ENCODE data around the gene HLA-DMA.
"Not testable (repeated sequence)": the region's sequence is repeated elsewhere in the genome, so short reads cannot be mapped to it uniquely, and the experiment has no call there.

The HLA-DMA gene

DNA sequence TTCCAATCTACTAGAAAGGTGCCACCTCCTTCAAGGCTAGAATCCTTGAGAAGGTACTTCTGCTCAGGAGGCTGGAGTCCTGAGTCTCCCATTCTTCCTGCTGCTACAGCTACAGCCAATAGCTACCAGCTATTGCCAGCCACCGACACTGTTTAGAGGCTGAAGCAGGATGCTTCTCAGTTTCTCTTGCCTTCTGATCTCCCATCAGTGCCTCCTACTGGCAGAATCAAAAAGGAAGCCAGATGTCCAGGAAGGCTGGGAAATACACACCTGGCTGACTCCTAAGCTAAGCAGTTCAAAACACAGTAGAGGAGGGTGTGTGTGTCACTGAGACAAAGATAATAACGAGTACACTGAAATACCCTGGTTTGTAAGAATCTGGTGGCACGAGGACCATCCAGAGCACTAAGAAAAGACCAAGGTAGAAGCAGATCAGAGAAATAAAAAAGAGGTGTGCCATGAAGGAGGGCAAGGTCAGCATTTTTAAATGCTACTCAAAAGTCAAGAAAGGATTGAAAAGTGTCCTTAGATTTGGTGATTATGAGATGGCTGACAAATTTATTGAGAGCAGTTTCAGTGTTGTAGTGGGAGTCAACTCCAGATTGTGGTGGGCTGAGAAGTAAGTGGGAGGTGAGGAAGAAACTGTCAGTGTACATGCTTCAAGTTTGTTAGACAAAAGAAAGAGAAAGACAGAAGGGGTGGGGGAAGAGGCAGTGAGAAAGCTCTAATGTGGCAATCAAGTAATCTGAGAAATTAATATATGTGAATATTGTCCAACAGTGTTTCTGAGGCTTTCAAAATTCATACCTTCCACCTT, 2.3 kb upstream of the HLA-DMA start:
- H3K4me3 Mint-ChIP-seq = no peak overlapping the region
- H3K9me3 Mint-ChIP-seq = no peaks in the 10 kb centered on the region
- H3K36me3 Mint-ChIP-seq (ENCODE audit: insufficient read depth) = no peaks in the 10 kb centered on the region
- H3K27me3 Mint-ChIP-seq = no peaks in the 10 kb centered on the region
- ATAC-seq (replicated peaks) (peak; percentile 14), DNase-seq (peak in 1 of 3 experiments; percentile 25)
- H3K27ac Mint-ChIP-seq = peak overlapping the region in 1 of 2 donors; percentile 15
- peaks cover 28 to 44% of the 10 kb centered on the region in 2 donors for H3K4me1 Mint-ChIP-seq (ENCODE audit: low read depth in 2 of 2)

DNA sequence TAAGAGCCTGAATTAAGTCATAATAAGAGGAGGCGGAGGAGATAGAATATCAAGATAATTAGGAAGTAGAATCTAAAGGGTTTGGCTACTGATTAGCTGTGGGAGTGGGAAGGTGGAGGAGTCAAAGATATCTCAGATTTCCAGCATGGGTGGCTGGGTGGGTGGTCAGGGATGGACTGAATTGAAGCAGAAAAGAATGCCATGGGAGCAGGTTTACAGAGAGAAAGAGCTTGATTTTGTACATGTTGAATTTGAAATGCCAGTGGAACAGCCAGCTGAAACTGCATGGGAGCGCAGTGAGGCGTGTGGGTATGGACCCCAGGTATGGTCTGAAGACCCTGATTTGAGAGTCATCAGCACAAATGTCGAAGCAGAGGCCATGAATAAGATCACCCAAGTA, 1.4 kb upstream of the HLA-DMA start:
- Mint-ChIP-seq H3K36me3 (ENCODE audit: insufficient read depth) (no peaks in the 10 kb centered on the region), H3K4me1 (ENCODE audit: low read depth in 2 of 2) (peaks cover 25 to 51% of the 10 kb centered on the region in 2 donors), H3K9me3 (no peaks in the 10 kb centered on the region), H3K4me3 (no peak overlapping the region), H3K27me3 (no peaks in the 10 kb centered on the region), H3K27ac (no peak overlapping the region)
- DNase-seq (no peak), ATAC-seq (replicated peaks) (no peak)

DNA sequence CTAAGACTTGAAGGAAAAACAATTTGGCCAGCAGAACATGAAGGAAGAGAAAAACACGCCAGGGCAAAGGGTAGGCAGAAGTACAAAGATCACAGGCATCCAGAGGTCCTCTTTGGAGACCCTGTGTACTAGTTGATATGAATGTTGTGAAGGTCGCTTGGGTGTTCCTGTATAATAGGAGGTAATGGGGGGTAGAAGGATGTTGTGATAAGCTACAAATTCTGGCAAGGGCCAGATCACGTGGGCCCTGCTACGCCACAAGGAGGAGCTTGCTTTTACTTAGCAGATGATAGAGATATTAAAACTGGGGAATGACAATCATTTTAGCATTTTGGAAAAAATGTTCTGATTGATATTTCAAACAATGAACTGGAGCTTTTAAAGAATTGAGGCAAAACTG, 878 bp upstream of the HLA-DMA start:
- no peaks in the 10 kb centered on the region for H3K27me3 Mint-ChIP-seq
- ATAC-seq (replicated peaks) (no peak), DNase-seq (no peak)
- peaks cover 30 to 55% of the 10 kb centered on the region in 2 donors for H3K4me1 Mint-ChIP-seq (ENCODE audit: low read depth in 2 of 2)
- H3K27ac Mint-ChIP-seq = peak overlapping the region in 1 of 2 donors; percentile 94
- H3K4me3 Mint-ChIP-seq = no peak overlapping the region
- no peaks in the 10 kb centered on the region for H3K9me3 Mint-ChIP-seq
- no peaks in the 10 kb centered on the region for H3K36me3 Mint-ChIP-seq (ENCODE audit: insufficient read depth)

DNA sequence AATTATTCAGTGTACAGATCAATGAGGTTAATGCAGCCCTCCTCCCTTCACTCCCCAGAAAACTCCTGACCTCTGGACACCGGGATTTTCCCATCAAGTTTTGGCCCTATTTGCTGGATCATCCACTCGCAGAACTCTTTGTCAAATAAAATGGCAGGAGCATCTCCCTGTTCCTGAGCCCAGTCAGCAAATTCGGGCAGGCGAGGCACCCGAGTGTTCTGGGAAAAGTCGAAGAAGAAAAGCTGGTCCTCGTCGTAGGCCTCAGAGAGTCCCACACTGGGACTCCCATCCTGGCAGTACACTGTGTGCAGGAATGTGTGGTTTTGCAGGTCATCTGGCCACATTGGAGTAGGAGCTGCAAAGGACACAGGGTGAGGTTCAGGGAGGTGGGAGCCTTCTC, 2.4 kb downstream of the HLA-DMA start:
- Mint-ChIP-seq H3K36me3 (ENCODE audit: insufficient read depth) (peaks cover 3% of the 10 kb centered on the region), H3K27ac (peak overlapping the region in 1 of 2 donors; percentile 58)
- ATAC-seq (replicated peaks) = no peak

DNA sequence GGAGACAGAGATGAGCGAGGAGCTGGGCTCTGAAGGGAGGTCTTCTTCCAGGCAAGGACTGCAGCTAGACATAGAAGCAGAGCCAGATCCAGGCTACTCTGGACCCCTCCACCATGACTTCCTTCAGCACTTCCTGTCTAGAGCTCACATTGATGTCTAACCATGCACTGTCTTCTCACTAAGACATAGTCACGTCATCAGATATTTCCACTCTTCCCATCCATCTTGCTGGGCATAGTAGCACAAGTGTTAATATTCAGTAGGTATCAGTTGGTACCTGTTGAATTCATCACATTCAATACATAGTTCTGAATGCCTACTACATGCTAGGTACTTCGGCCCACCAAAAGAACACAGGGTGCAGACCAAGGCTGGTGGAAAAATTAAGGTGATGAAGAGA, 2.9 kb downstream of the HLA-DMA start:
- H3K27ac Mint-ChIP-seq = peak overlapping the region; percentile 58 to 76
- no peaks in the 10 kb centered on the region for H3K9me3 Mint-ChIP-seq
- ATAC-seq (replicated peaks) (no peak), DNase-seq (no peak)
- H3K27me3 Mint-ChIP-seq = no peaks in the 10 kb centered on the region
- peaks cover 36 to 58% of the 10 kb centered on the region in 2 donors for H3K4me1 Mint-ChIP-seq (ENCODE audit: low read depth in 2 of 2)
- H3K4me3 Mint-ChIP-seq = no peak overlapping the region
- peaks cover 3% of the 10 kb centered on the region for H3K36me3 Mint-ChIP-seq (ENCODE audit: insufficient read depth)

More for the DNA sequence above, 2.4 kb downstream of the HLA-DMA start:
- DNase-seq = no peak
- Mint-ChIP-seq H3K27me3 (no peaks in the 10 kb centered on the region), H3K4me1 (ENCODE audit: low read depth in 2 of 2) (peaks cover 34 to 58% of the 10 kb centered on the region in 2 donors), H3K4me3 (peak overlapping the region; percentile 16 to 41), H3K9me3 (no peaks in the 10 kb centered on the region)

DNA sequence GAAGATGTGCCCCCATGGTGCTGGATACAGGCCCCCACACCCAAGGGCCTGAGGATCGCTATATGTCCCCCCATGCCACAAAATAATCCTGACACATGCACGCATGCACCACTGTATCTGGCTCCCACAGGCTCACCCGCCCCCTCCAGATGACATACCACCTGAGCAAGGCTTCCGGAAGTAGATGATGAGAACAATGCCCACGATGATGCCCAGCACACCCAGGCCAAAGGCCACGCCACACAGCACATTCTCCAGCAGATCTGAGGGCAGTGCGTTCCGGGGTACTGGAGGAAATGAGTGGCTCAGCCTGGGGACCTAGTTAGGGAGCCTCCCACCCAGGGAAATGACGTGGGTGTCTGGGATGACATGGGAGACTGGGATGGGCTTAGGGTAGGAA, 3.8 kb downstream of the HLA-DMA start:
- DNase-seq = no peak
- H3K9me3 Mint-ChIP-seq = no peaks in the 10 kb centered on the region
- peaks cover 40 to 59% of the 10 kb centered on the region in 2 donors for H3K4me1 Mint-ChIP-seq (ENCODE audit: low read depth in 2 of 2)
- no peaks in the 10 kb centered on the region for H3K27me3 Mint-ChIP-seq
- no peak for ATAC-seq (replicated peaks)
- no peak overlapping the region for H3K4me3 Mint-ChIP-seq
- peak overlapping the region; percentile 58 to 76 for H3K27ac Mint-ChIP-seq
- H3K36me3 Mint-ChIP-seq (ENCODE audit: insufficient read depth) = peaks cover 3% of the 10 kb centered on the region

DNA sequence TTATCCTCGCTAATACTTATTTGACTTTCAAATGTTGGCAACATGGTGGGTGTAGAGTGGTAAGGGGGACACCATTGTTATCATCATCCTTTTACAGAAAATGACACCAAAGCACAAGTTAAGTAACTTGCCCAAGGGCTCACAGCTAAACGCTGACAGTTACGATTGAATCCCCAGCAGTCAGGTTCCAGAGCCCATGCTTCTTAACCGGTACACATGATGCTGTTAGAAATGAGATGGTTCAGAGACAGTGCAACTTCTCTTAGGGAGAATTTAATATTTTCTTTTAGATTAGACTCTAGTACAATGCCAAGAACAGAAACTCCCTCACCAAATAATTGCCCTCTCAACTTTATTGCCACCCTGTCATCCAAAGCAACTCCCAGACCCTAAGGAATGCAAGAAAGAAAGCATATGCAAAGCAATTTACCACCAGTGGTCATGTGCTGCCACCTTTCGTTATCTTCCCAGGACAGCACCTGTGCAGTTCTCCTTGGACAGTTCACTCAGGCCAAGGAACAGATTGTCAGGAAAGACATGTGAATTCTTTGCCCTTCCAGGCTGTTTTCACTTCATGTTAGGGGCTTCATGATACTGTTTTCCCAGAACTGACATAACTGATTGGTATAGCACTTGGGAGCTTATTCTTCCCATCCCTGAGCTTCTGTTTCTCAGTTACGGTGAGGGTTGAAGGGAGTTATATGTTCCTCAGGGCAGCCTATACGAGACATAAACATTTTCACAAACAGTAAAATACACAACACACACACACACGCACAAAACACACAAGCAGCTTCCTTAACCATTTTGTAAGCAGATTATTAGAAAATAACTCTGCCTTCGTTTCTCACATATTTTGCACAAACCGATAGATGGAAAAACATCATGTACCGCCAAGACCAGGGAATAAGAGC, 5.1 kb downstream of the HLA-DMA start:
- Mint-ChIP-seq H3K4me1 (ENCODE audit: low read depth in 2 of 2) (peaks cover 41 to 57% of the 10 kb centered on the region in 2 donors), H3K9me3 (no peaks in the 10 kb centered on the region), H3K27me3 (no peaks in the 10 kb centered on the region), H3K27ac (no peak overlapping the region), H3K36me3 (ENCODE audit: insufficient read depth) (peaks cover 3% of the 10 kb centered on the region), H3K4me3 (no peak overlapping the region)
- ATAC-seq (replicated peaks) = peak; percentile 20
- peak in 2 of 3 experiments; percentile 18 to 22 for DNase-seq

DNA sequence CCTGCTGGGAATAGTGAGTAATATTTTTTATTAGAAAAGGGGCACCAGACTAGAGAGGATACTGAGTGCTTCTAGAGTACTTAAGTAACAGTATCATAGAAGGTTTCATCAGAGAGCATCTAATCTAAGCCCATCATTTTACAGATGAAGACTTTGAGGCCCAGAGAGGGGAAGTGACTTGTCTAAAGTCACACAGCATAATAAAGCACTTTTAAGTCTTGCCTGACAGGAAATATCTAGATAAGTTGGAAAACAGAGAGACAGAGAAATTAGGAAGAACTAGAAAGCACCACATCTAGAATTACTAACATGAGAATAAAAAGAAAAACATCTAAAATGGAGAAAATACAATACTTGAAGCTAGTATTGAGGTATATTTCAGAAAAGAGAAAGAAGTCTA, 6.0 kb downstream of the HLA-DMA start:
- ATAC-seq (replicated peaks) (no peak), DNase-seq (no peak)
- Mint-ChIP-seq H3K9me3 (no peaks in the 10 kb centered on the region), H3K27me3 (no peaks in the 10 kb centered on the region), H3K36me3 (ENCODE audit: insufficient read depth) (peaks cover 3% of the 10 kb centered on the region), H3K4me3 (no peak overlapping the region), H3K27ac (peak overlapping the region in 1 of 2 donors; percentile 57), H3K4me1 (ENCODE audit: low read depth in 2 of 2) (peaks cover 46 to 56% of the 10 kb centered on the region in 2 donors)

DNA sequence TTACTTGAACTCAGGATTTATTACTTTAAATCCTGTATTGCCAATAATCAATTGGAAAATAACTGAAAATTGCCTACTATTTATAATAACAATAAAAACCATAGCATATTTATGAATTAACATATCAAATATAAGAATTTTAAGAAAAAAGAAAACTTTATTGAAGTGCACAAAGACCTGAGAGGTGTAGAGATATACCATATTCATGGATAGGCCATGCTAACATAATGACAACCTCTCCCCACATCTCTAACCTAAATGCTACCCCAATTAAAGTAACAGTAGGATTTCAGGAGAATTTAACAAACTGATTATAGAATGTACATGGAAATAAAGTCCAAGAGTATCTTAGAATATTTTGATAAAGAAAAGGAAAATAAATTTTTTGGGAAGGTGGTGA, 6.9 kb downstream of the HLA-DMA start:
- ATAC-seq (replicated peaks) (no peak), DNase-seq (no peak)
- Mint-ChIP-seq H3K4me1 (ENCODE audit: low read depth in 2 of 2) (peaks cover 54 to 65% of the 10 kb centered on the region in 2 donors), H3K4me3 (peak overlapping the region in 1 of 2 donors; percentile 94), H3K27ac (peak overlapping the region in 1 of 2 donors; percentile 98), H3K9me3 (no peaks in the 10 kb centered on the region), H3K36me3 (ENCODE audit: insufficient read depth) (peaks cover 3% of the 10 kb centered on the region), H3K27me3 (no peaks in the 10 kb centered on the region)

DNA sequence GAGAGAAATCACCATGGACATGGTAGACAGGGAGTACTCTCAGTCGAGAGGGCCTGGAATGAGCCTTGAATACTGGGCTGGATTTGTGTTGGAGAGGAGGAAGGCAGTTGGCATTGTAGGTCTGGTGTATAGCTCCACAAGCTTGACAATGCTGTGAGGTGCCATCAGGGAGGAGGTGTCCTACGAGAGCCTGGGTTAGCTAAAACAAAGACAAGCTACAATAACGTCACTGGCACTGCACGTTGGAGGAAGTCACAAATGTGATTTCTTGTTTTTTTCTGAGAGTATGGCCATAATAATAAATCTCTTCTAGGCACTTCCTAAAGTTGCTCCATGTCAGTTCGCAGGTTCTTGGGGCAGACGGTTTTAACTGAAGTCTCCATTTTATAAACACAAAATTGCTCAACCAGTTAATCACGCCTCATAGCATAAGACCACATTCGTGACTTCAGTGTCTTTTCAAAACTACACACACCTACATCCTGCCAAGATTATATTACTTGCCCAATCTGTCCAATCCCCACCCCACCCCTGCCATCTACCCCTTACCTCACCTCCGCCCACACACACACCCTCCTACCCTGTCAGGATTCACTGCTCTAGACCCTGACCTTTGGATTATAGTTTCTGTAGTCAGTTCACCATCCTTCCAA, 7.7 kb downstream of the HLA-DMA start:
- ATAC-seq (replicated peaks) (peak; percentile 34), DNase-seq (no peak)
- Mint-ChIP-seq H3K36me3 (ENCODE audit: insufficient read depth) (peaks cover 3% of the 10 kb centered on the region), H3K4me3 (peak overlapping the region in 1 of 2 donors; percentile 94), H3K27me3 (no peaks in the 10 kb centered on the region), H3K9me3 (no peaks in the 10 kb centered on the region), H3K4me1 (ENCODE audit: low read depth in 2 of 2) (peaks cover 54 to 68% of the 10 kb centered on the region in 2 donors), H3K27ac (peak overlapping the region; percentile 87 to 98)

DNA sequence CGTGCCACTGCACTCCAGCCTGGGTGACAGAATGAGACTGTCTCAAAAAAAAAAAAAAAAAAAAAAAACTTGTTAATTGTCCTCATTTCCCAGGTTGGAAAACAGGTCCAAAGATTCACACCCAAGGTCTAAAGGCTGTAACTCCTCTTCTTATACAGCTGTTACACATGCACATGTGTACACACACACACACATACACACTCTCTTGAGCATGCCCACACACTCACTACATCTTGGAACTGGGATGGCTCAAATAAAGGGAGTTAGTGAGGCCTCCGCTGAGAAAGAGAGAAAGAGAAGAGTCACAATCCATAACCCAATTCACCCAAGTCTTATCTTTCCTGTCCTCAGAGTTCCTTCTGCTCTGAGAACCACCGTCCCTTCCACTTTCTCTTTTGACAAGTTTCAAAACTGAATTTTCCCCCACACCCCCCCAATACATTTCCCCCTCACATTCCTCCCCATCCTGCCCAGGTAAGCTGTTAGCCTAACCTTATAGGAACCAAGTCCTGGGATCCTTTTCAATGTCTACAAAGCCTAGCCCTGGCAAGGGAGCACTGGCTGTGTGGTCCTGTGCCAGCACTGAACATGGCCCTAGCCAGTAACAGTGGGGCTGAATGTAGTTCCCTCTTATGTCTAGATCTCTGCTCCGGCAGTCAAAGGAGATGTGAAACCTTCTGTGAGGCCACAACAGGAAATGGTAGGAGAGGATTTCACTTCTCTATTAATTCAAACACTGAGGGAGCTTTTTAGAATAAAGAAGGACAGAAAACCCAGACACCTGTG, 8.8 kb downstream of the HLA-DMA start:
- DNase-seq (peak in 1 of 3 experiments; percentile 46), ATAC-seq (replicated peaks) (peak; percentile 41)
- peak overlapping the region; percentile 87 to 98 for H3K27ac Mint-ChIP-seq
- H3K9me3 Mint-ChIP-seq = no peaks in the 10 kb centered on the region
- peaks cover 51 to 65% of the 10 kb centered on the region in 2 donors for H3K4me1 Mint-ChIP-seq (ENCODE audit: low read depth in 2 of 2)
- H3K4me3 Mint-ChIP-seq = peak overlapping the region; percentile 83 to 94
- H3K36me3 Mint-ChIP-seq (ENCODE audit: insufficient read depth) = peaks cover 3% of the 10 kb centered on the region
- H3K27me3 Mint-ChIP-seq = no peaks in the 10 kb centered on the region

DNA sequence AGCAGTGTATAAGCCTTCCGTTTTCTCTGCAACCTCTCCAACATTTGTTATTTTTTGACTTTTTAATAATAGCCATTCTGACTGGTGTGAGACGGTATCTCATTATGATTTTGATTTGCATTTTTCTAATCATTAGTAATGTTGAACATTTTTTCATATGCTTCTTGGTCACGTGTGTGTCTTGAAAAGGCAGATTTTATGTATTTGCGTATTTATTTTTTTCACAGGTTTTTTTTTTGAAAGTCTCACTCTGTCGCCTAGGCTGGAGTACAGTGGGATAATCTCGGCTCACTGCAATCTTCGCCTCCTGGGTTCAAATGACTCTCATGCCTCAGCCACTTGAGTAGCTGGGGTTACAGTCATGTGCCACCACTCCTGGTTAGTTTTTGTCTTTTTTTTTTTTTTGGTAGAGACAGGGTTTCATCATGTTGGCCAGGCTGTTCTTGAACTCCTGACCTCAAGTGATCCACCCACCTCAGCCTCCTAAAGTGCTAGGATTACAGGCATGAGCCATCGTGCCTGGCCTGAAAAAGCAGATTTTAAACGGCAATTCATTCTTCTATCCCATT, 10.3 kb downstream of the HLA-DMA start:
- Mint-ChIP-seq H3K27ac (peak overlapping the region in 1 of 2 donors; percentile 98), H3K4me3 (peak overlapping the region; percentile 83 to 94), H3K4me1 (ENCODE audit: low read depth in 2 of 2) (peaks cover 49 to 62% of the 10 kb centered on the region in 2 donors)
- not testable (repeated sequence) for H3K9me3 Mint-ChIP-seq; DNase-seq; H3K36me3 Mint-ChIP-seq (ENCODE audit: insufficient read depth); ATAC-seq (replicated peaks); H3K27me3 Mint-ChIP-seq
